Activated CD4-positive, alpha-beta T cell treated with anti-CD3 and anti-CD28 coated beads, Interleukin-2, amount 10 ng/mL, durations not matched to agents 24 days and 14 days (primary cell): ENCODE data around the gene IL1RN. TPM values are rescaled to one million over a fixed set of nuclear protein-coding genes. Genes with fewer than 3 reads are reported as not detected.

ENCODE experiments used
- DNase-seq: peaks from one replicate; pipeline ENCODE4 v3.0.0; 2022
- H3K27ac Mint-ChIP-seq: one replicate; pipeline ENCODE4 v1.8.0; 2022; ENCODE audit warnings: mild to moderate bottlenecking, mixed read lengths
- H3K27me3 Mint-ChIP-seq: one replicate; pipeline ENCODE4 v1.8.0; 2022; ENCODE audit warnings: mixed read lengths
- H3K36me3 Mint-ChIP-seq: one replicate; pipeline ENCODE4 v1.8.0; 2022; ENCODE audit warnings: low read depth, mild to moderate bottlenecking, mixed read lengths
- H3K4me1 Mint-ChIP-seq: one replicate; pipeline ENCODE4 v1.8.0; 2021; ENCODE audit warnings: mixed read lengths
- H3K4me3 Mint-ChIP-seq: one replicate; pipeline ENCODE4 v1.8.0; 2022; ENCODE audit warnings: mild to moderate bottlenecking, moderate library complexity, mixed read lengths
- H3K9me3 Mint-ChIP-seq: one replicate; pipeline ENCODE4 v1.8.0; 2021; ENCODE audit warnings: mixed read lengths
- intact Hi-C: fragments of 100-400 bp; cut with micrococcal nuclease; formaldehyde crosslinking; loops from one replicate; pipeline ENCODE4 v1.15.1; 2023
- total RNA-seq: library from RNA; stranded (reverse); gene quantifications from 2 replicates; pipeline ENCODE4 v1.2.3, GENCODE V29; 2022

IL1RN gene
- total RNA-seq, 1 donor from 2014 or later = 3.3 TPM

GRCh38 chr2:113158884-113159553 is 31.6 kb downstream of the IL1RN start:
- peaks cover 2% of the 10 kb centered on the region for H3K36me3 Mint-ChIP-seq
- no peak for DNase-seq
- H3K4me3 Mint-ChIP-seq = no peak overlapping the region
- no peak overlapping the region for H3K27ac Mint-ChIP-seq
- peaks cover 27% of the 10 kb centered on the region for H3K4me1 Mint-ChIP-seq
- H3K9me3 Mint-ChIP-seq = no peaks in the 10 kb centered on the region
- intact Hi-C loops = loop anchor here (1.0 kb wide), 1 partner anchor 10 kb away; no protein-coding TSS in a partner anchor
- H3K27me3 Mint-ChIP-seq = peaks cover 3% of the 10 kb centered on the region

GRCh38 chr2:113160248-113160647 is 32.9 kb downstream of the IL1RN start:
- peaks cover 2% of the 10 kb centered on the region for H3K36me3 Mint-ChIP-seq
- intact Hi-C loops = no loop called here
- peaks cover 32% of the 10 kb centered on the region for H3K4me1 Mint-ChIP-seq
- no peaks in the 10 kb centered on the region for H3K9me3 Mint-ChIP-seq
- H3K27me3 Mint-ChIP-seq = no peaks in the 10 kb centered on the region
- no peak overlapping the region for H3K4me3 Mint-ChIP-seq
- no peak for DNase-seq
- no peak overlapping the region for H3K27ac Mint-ChIP-seq

GRCh38 chr2:113160962-113161361 is 33.6 kb downstream of the IL1RN start:
- H3K4me3 Mint-ChIP-seq = no peak overlapping the region
- H3K27me3 Mint-ChIP-seq = no peaks in the 10 kb centered on the region
- H3K4me1 Mint-ChIP-seq = peaks cover 34% of the 10 kb centered on the region
- H3K36me3 Mint-ChIP-seq = peaks cover 2% of the 10 kb centered on the region
- no peak overlapping the region for H3K27ac Mint-ChIP-seq
- no peak for DNase-seq
- no peaks in the 10 kb centered on the region for H3K9me3 Mint-ChIP-seq
- intact Hi-C loops = no loop called here

- DNase-seq = no peak
- no peaks in the 10 kb centered on the region for H3K27me3 Mint-ChIP-seq
- H3K9me3 Mint-ChIP-seq = no peaks in the 10 kb centered on the region
- intact Hi-C loops = no loop called here
- H3K27ac Mint-ChIP-seq = no peak overlapping the region
- peaks cover 2% of the 10 kb centered on the region for H3K36me3 Mint-ChIP-seq
- peaks cover 32% of the 10 kb centered on the region for H3K4me1 Mint-ChIP-seq
- no peak overlapping the region for H3K4me3 Mint-ChIP-seq
Measured at GRCh38 chr2:113162173-113162572, 34.8 kb downstream of the IL1RN start.

GRCh38 chr2:113162869-113163268 is 35.5 kb downstream of the IL1RN start:
- intact Hi-C loops = no loop called here
- Mint-ChIP-seq H3K4me3 (no peak overlapping the region), H3K36me3 (peaks cover 2% of the 10 kb centered on the region), H3K27ac (no peak overlapping the region), H3K4me1 (peaks cover 38% of the 10 kb centered on the region), H3K27me3 (no peaks in the 10 kb centered on the region), H3K9me3 (no peaks in the 10 kb centered on the region)
- DNase-seq = no peak

GRCh38 chr2:113164215-113164929 is 37.0 kb downstream of the IL1RN start:
- H3K36me3 Mint-ChIP-seq = peaks cover 6% of the 10 kb centered on the region
- no peaks in the 10 kb centered on the region for H3K27me3 Mint-ChIP-seq
- H3K4me1 Mint-ChIP-seq = peaks cover 40% of the 10 kb centered on the region
- intact Hi-C loops = no loop called here
- DNase-seq = no peak
- H3K4me3 Mint-ChIP-seq = no peak overlapping the region
- H3K27ac Mint-ChIP-seq = no peak overlapping the region
- no peaks in the 10 kb centered on the region for H3K9me3 Mint-ChIP-seq

DNA sequence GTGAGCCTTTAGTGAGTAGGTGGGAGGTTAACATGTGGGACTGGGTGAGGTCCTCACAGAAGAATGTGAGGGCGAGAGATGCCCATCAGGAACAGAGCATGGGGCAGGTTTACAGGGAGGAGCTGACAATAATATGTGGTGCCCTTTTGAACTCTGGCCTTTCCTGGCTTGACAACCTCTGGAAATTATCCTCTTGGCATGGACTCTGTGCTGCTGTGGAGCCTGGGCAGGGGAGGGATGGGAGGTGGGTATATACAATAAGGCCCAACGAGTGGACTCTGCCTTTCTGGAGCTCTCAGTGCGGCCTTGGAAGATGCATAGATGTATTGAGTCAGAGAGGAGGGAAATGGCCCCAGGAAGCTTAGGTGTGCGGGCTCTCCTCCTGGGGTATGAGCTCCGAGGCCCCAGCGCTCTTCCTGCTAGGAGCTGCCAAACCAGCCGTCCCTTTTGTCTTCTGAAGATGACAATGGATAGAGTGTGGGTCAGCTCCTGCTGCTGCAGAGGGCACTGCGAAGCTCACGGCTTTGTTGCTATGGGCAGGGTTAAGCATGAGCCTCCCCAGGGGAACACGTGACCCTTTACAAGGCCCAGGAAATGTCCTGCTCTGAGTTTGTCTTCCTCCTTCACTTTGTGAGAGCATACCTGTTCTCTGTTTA is 37.7 kb downstream of the IL1RN start:
- H3K36me3 Mint-ChIP-seq = peaks cover 9% of the 10 kb centered on the region
- H3K4me3 Mint-ChIP-seq = no peak overlapping the region
- H3K27ac Mint-ChIP-seq = no peak overlapping the region
- peaks cover 4% of the 10 kb centered on the region for H3K9me3 Mint-ChIP-seq
- no peaks in the 10 kb centered on the region for H3K27me3 Mint-ChIP-seq
- no peak for DNase-seq
- H3K4me1 Mint-ChIP-seq = peaks cover 45% of the 10 kb centered on the region
- intact Hi-C loops = no loop called here

DNA sequence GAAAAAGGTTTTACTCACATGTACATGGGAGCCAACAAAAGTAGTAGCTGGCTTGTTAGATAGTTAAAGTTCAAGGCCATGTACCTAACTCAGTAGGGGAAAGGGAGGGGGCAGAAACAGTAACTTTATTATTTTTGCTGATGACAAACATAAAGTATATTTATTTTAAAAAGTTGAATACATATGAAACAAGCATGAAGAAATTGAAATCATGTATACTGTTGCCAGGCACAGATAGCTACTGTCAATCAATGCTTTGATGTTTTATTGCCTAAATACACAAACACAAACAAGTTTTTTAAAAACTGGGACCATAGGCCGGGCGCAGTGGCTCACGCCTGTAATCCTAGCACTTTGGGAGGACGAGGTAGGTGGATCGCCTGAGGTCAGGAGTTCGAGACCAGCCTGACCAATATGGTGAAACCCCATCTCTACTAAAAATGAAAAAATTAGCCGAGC is 38.8 kb downstream of the IL1RN start:
- H3K36me3 Mint-ChIP-seq = peaks cover 12% of the 10 kb centered on the region
- H3K4me3 Mint-ChIP-seq = peak overlapping the region; percentile 11
- H3K27ac Mint-ChIP-seq = no peak overlapping the region
- DNase-seq = no peak
- peaks cover 7% of the 10 kb centered on the region for H3K9me3 Mint-ChIP-seq
- H3K27me3 Mint-ChIP-seq = no peaks in the 10 kb centered on the region
- intact Hi-C loops = no loop called here
- H3K4me1 Mint-ChIP-seq = peaks cover 48% of the 10 kb centered on the region

DNA sequence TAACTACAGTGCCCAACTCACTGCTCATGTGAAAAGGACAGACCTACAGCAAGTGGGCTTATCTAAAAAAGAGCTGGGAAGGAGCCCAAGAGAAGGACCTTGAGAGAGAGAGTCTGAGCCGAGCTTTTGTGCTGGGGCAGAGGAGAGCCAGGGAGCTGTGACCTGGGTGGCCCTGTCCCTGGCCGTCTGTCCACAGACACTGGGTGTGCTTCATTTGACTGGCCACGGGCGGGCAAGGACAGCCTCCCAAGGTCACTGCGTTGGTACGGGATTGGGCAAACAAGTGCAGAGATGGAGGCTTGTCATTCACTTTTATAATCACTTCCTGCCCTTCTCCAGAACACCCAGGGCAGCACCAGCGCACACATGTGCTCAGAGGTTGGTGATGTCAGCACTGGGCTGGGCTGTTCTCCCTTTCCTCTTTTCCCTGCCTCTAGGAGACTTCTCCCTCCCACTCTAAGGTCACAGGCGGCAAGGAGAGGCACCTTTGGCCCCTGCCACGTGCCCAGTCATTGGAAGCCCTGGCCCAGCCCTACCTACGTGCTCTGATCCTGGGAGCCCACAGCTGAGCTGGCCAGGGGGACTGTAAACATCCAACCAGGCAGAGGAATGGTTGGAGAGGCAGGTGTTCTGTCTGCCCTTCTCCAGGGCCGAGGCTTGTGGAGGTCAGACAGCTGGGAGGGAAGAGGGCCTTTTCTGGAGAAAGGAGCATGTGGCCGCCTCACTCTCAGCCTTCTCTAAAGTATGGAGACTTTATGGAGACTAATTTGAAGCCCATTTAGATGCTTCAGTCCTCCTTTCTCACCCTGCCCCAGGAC is 39.9 kb downstream of the IL1RN start:
- intact Hi-C loops = no loop called here

GRCh38 chr2:113167962-113168340 is 40.6 kb downstream of the IL1RN start:
- intact Hi-C loops = no loop called here

More for the DNA sequence above, 39.9 kb downstream of the IL1RN start:
- H3K27me3 Mint-ChIP-seq = no peaks in the 10 kb centered on the region
- H3K4me3 Mint-ChIP-seq = peak overlapping the region; percentile 69
- H3K9me3 Mint-ChIP-seq = peaks cover 8% of the 10 kb centered on the region
- peaks cover 58% of the 10 kb centered on the region for H3K4me1 Mint-ChIP-seq
- DNase-seq = peak; percentile 84
- peak overlapping the region; percentile 97 for H3K27ac Mint-ChIP-seq
- H3K36me3 Mint-ChIP-seq = peaks cover 18% of the 10 kb centered on the region

DNA sequence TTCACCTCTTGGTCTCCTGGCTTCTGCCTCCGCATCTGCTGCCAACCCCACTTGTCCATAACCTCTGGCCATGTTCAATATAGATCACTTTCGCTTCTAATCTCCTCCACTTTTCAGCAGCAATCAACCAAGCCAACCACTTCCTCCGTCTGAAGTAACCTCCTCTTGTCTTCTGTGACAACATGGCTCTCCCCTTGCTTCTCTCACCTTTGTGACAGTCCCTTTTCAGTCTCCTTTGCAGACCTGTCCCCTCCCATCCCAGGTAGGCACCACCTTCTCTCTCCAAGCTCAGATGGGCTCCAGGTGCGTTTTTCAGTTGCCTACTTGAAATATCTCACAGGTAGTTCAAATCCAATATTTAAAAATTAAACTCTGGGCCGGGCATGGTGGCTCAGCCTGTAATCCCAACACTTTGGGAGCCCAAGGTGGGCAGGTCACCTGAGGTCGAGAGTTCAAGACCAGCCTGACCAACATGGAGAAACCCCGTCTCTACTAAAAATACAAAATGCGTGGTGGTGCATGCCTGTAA is 41.7 kb downstream of the IL1RN start:
- peak overlapping the region; percentile 97 for H3K27ac Mint-ChIP-seq
- peaks cover 66% of the 10 kb centered on the region for H3K4me1 Mint-ChIP-seq
- DNase-seq = peak; percentile 85
- H3K9me3 Mint-ChIP-seq = peaks cover 8% of the 10 kb centered on the region
- H3K36me3 Mint-ChIP-seq = peaks cover 26% of the 10 kb centered on the region
- H3K4me3 Mint-ChIP-seq = peak overlapping the region; percentile 69
- intact Hi-C loops = loop anchor here (1.0 kb wide), 1 partner anchor 11 kb away; no protein-coding TSS in a partner anchor
- no peaks in the 10 kb centered on the region for H3K27me3 Mint-ChIP-seq

More at GRCh38 chr2:113167962-113168340, 40.6 kb downstream of the IL1RN start:
- H3K27me3 Mint-ChIP-seq = no peaks in the 10 kb centered on the region
- DNase-seq = no peak
- H3K27ac Mint-ChIP-seq = peak overlapping the region; percentile 97
- H3K4me1 Mint-ChIP-seq = peaks cover 58% of the 10 kb centered on the region
- H3K9me3 Mint-ChIP-seq = peaks cover 8% of the 10 kb centered on the region
- H3K4me3 Mint-ChIP-seq = peak overlapping the region; percentile 69
- peaks cover 23% of the 10 kb centered on the region for H3K36me3 Mint-ChIP-seq

- H3K27ac Mint-ChIP-seq = peak overlapping the region; percentile 85
- peaks cover 31% of the 10 kb centered on the region for H3K36me3 Mint-ChIP-seq
- peaks cover 64% of the 10 kb centered on the region for H3K4me1 Mint-ChIP-seq
- peaks cover 8% of the 10 kb centered on the region for H3K9me3 Mint-ChIP-seq
- peak overlapping the region; percentile 30 for H3K4me3 Mint-ChIP-seq
- no peaks in the 10 kb centered on the region for H3K27me3 Mint-ChIP-seq
- no peak for DNase-seq
- intact Hi-C loops = loop anchor here (1.0 kb wide), 1 partner anchor 11 kb away; no protein-coding TSS in a partner anchor
Measured at GRCh38 chr2:113169586-113169985, 42.2 kb downstream of the IL1RN start.
